NB4 (cell line): ENCODE measurements around the gene WASF3.
"Not testable (repeated sequence)": the region's sequence is repeated elsewhere in the genome, so short reads cannot be mapped to it uniquely, and the experiment has no call there.

Source experiments
- DNase-seq: peaks from one replicate; pipeline ENCODE4 v3.0.0; 2010; ENCODE audit warnings: low read depth
- H3K4me3 ChIP-seq: one replicate; pipeline ENCODE4 v1.5.1; 2011; ENCODE audit warnings: mild to moderate bottlenecking, low read depth, low read length, moderate library complexity
- CTCF ChIP-seq: IDR thresholded peaks from one replicate; pipeline ENCODE4 v1.5.1; 2012; ENCODE audit warnings: low read depth, low read length
- MAX ChIP-seq: IDR thresholded peaks from 2 replicates; pipeline ENCODE4 v1.6.1; 2011; ENCODE audit warnings: low read depth, low read length
- MYC ChIP-seq: IDR thresholded peaks from 2 replicates; pipeline ENCODE4 v1.6.1; 2011; ENCODE audit warnings: low read depth, low read length
- POLR2A ChIP-seq: IDR thresholded peaks from 2 replicates; pipeline ENCODE4 v1.6.1; 2011; ENCODE audit warnings: mild to moderate bottlenecking; ENCODE audit not compliant: insufficient read length; ENCODE audit errors: extremely low read depth

WASF3 gene

GRCh38 chr13:26623125-26623524, 65.6 kb downstream of the WASF3 start:
- TF ChIP-seq MAX, result no peak
- TF ChIP-seq MYC, result no peak
- no peak for TF ChIP-seq POLR2A
- no peak for TF ChIP-seq CTCF
- H3K4me3 ChIP-seq, result no peak overlapping the region
- peak; percentile 16 for DNase-seq

- no peak overlapping the region for H3K4me3 ChIP-seq
- DNase-seq, result no peak
- TF ChIP-seq POLR2A, result no peak
- TF ChIP-seq MYC, result no peak
- TF ChIP-seq MAX, result no peak
- no peak for TF ChIP-seq CTCF
Measured at GRCh38 chr13:26624572-26624971, 67.1 kb downstream of the WASF3 start.

GRCh38 chr13:26626271-26626670, 68.8 kb downstream of the WASF3 start:
- no peak overlapping the region for H3K4me3 ChIP-seq
- TF ChIP-seq POLR2A, result no peak
- no peak for TF ChIP-seq CTCF
- TF ChIP-seq MAX, result no peak
- no peak for TF ChIP-seq MYC
- no peak for DNase-seq

GRCh38 chr13:26628706-26629105, 71.2 kb downstream of the WASF3 start:
- peak; percentile 40 for DNase-seq
- no peak overlapping the region for H3K4me3 ChIP-seq
- no peak for TF ChIP-seq CTCF
- TF ChIP-seq POLR2A, result no peak
- no peak for TF ChIP-seq MAX

GRCh38 chr13:26629260-26629825, 71.9 kb downstream of the WASF3 start:
- DNase-seq, result peak; percentile 25
- TF ChIP-seq MAX, result no peak
- TF ChIP-seq CTCF, result peak; percentile 36
- H3K4me3 ChIP-seq, result no peak overlapping the region

- DNase-seq, H3K4me3 ChIP-seq: not testable (repeated sequence)
Measured at GRCh38 chr13:26635634-26636033, 78.2 kb downstream of the WASF3 start.

- not testable (repeated sequence) for DNase-seq, H3K4me3 ChIP-seq
Measured at GRCh38 chr13:26636073-26636472, 78.6 kb downstream of the WASF3 start.
